Keratinocyte (primary cell): Measurements from ENCODE around the gene C20orf202.

Experiments used
- EZH2 ChIP-seq: IDR thresholded peaks from one replicate; pipeline ENCODE4 v1.6.1; 2012; ENCODE audit warnings: inconsistent platforms, mild to moderate bottlenecking, low read length, moderate library complexity
- TF ChIP-seq, protein P1 (sequence below), 3 experiments: IDR thresholded peaks in 1 of 3; conservative IDR thresholded peaks in 1 of 3; optimal IDR thresholded peaks in 1 of 3; 2 replicates in 2 of 3; 3 replicates in 1 of 3; pipeline versions ENCODE3 to v1.5.1; 2011; ENCODE audit warnings: low read length in 3 of 3, mild to moderate bottlenecking in 3 of 3, moderate library complexity in 2 of 3, control low read depth in 1 of 3, inconsistent platforms in 1 of 3; ENCODE audit not compliant: insufficient read depth in 2 of 3; ENCODE audit errors: extremely low read depth in 1 of 3

GRCh38 chr20:1212607-1213396 is 9.5 kb downstream of the C20orf202 start:
- TF ChIP-seq, protein P1, sequence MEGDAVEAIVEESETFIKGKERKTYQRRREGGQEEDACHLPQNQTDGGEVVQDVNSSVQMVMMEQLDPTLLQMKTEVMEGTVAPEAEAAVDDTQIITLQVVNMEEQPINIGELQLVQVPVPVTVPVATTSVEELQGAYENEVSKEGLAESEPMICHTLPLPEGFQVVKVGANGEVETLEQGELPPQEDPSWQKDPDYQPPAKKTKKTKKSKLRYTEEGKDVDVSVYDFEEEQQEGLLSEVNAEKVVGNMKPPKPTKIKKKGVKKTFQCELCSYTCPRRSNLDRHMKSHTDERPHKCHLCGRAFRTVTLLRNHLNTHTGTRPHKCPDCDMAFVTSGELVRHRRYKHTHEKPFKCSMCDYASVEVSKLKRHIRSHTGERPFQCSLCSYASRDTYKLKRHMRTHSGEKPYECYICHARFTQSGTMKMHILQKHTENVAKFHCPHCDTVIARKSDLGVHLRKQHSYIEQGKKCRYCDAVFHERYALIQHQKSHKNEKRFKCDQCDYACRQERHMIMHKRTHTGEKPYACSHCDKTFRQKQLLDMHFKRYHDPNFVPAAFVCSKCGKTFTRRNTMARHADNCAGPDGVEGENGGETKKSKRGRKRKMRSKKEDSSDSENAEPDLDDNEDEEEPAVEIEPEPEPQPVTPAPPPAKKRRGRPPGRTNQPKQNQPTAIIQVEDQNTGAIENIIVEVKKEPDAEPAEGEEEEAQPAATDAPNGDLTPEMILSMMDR (optimal IDR thresholded peaks at IDR 0.05 in 1 of 3, IDR thresholded peaks at IDR 0.05 in 1 of 3, conservative IDR thresholded peaks at IDR 0.05 in 1 of 3; ENCODE audit: extremely low read depth in 1 of 3, insufficient read depth in 2 of 3, low read length in 3 of 3): peak; percentile 90 to 99 (median 93)
- TF ChIP-seq EZH2: no peak
